Ovary (tissue), 9 donors: ENCODE measurements around the gene LRFN2. TPM values are rescaled to one million over a fixed set of nuclear protein-coding genes. Genes with fewer than 3 reads are reported as not detected.

ENCODE experiments used
- DNase-seq, 5 donors: peaks; one replicate each; pipeline ENCODE4 v3.0.0-alpha.2; 2019 to 2020
- H3K27ac ChIP-seq, 2 donors: fragments of 200-600 bp; one replicate each; pipeline versions ENCODE4 v1.5.1 to v1.8.0; 2019 to 2022
- H3K27me3 ChIP-seq: fragments of 200-600 bp; one replicate; pipeline ENCODE4 v1.8.0; 2022
- H3K36me3 ChIP-seq: fragments of 200-600 bp; sonication (generic); one replicate; pipeline ENCODE4 v1.5.1; 2019
- H3K4me1 ChIP-seq: one replicate; pipeline ENCODE4 v1.8.1; 2013; ENCODE audit warnings: mild to moderate bottlenecking, moderate library complexity; ENCODE audit not compliant: insufficient read depth
- H3K4me3 ChIP-seq: fragments of 200-600 bp; sonication (generic); one replicate; pipeline ENCODE4 v1.5.1; 2017
- H3K9me3 ChIP-seq, 2 donors: fragments of 200-600 bp in 1 of 2; sonication (generic) in 1 of 2; one replicate each; pipeline versions ENCODE4 v1.5.1 to v1.8.1; 2013 to 2019; ENCODE audit warnings: mild to moderate bottlenecking in 1 of 2, moderate library complexity in 1 of 2
- EP300 ChIP-seq: sonication (generic); formaldehyde crosslinking; IDR thresholded peaks from one replicate; pipeline ENCODE4 v1.6.1; 2017; ENCODE audit warnings: antibody characterized with exemption
- POLR2A ChIP-seq: fragments of 450-650 bp; IDR thresholded peaks from one replicate; pipeline ENCODE4 v1.6.1; 2017; ENCODE audit warnings: antibody characterized with exemption, mild to moderate bottlenecking, moderate library complexity
- WGBS, 3 donors: extraction: QIAGEN DNeasy Blood & Tissue Kit in 1 of 3; methylation state at CpG; one replicate each; pipeline versions ENCODE4 v1.1.5 to v1.1.7; 2013 to 2017; 5-methylcytosine and 5-hydroxymethylcytosine counted together
- intact Hi-C, 4 donors: fragments of 100-400 bp; cut with DNase I; formaldehyde crosslinking; loops; one replicate each; pipeline versions ENCODE4 v1.11.0 to v1.15.1; 2022 to 2023
- polyA plus RNA-seq, 2 donors: library from polyadenylated mRNA; stranded (reverse); fragments of 200-250 nt in 1 of 2; fragments of 350-450 nt in 1 of 2; fragmentation: Illumina TruSeq in 1 of 2; extraction: RNeasy Lipid Tissue Mini Kit (QIAGEN cat#74804) in 1 of 2; gene quantifications; one replicate each; pipeline ENCODE4 v1.2.3, GENCODE V29; 2013 to 2014
- total RNA-seq, 7 donors: library from RNA; depleted of rRNA in 2 of 7; stranded (reverse); fragments of >200 nt in 2 of 7; fragmentation: NEBNext Ultra II Directional in 3 of 7; extraction: Animal tissue kit (Norgen Biotek cat#: 25700) in 3 of 7; gene quantifications; one replicate each; pipeline versions ENCODE4 v1.1.0 to v1.2.4, GENCODE V29; 2016 to 2023
- TF ChIP-seq, protein P1 (sequence below), 3 donors: fragments of 450-650 bp in 2 of 3; fragments of 200-600 bp in 1 of 3; IDR thresholded peaks; one replicate each; pipeline versions ENCODE4 v1.5.1 to v1.8.0; 2016 to 2022; ENCODE audit warnings: antibody characterized with exemption in 3 of 3, mild to moderate bottlenecking in 1 of 3
- donor health status: DM: no; HTN: no; CAD: no; lungs with moderate emphysema.
- donor health status: DM: no; HTN: no; CAD: no.
- donor health status: Bipolar disorder and iron deficiency.
- donor health status: DM: yes; HTN: yes; CAD: no.
- donor health status: DM: no; HTN: no; CAD: no.
- donor health status: DM: yes; HTN: yes; CAD: no.

LRFN2 gene
- total and polyA plus RNA-seq, 9 donors: 0.10 to 2.2 (median 0.66) TPM

GRCh38 chr6:40349123-40349900, 237.9 kb downstream of the LRFN2 start:
- WGBS, 3 donors: 23 to 27% (median 24%) methylated on average over 11 of the region's 11 CpGs
- H3K4me3 ChIP-seq: no peak overlapping the region
- H3K4me1 ChIP-seq: no peaks in the 10 kb centered on the region
- intact Hi-C loops: no loop called here
- no peaks in the 10 kb centered on the region for H3K36me3 ChIP-seq
- no peaks in the 10 kb centered on the region for H3K9me3 ChIP-seq
- H3K27me3 ChIP-seq: no peaks in the 10 kb centered on the region
- H3K27ac ChIP-seq: no peak overlapping the region
- TF ChIP-seq EP300 (no peak), POLR2A (no peak)
- TF ChIP-seq, protein P1, sequence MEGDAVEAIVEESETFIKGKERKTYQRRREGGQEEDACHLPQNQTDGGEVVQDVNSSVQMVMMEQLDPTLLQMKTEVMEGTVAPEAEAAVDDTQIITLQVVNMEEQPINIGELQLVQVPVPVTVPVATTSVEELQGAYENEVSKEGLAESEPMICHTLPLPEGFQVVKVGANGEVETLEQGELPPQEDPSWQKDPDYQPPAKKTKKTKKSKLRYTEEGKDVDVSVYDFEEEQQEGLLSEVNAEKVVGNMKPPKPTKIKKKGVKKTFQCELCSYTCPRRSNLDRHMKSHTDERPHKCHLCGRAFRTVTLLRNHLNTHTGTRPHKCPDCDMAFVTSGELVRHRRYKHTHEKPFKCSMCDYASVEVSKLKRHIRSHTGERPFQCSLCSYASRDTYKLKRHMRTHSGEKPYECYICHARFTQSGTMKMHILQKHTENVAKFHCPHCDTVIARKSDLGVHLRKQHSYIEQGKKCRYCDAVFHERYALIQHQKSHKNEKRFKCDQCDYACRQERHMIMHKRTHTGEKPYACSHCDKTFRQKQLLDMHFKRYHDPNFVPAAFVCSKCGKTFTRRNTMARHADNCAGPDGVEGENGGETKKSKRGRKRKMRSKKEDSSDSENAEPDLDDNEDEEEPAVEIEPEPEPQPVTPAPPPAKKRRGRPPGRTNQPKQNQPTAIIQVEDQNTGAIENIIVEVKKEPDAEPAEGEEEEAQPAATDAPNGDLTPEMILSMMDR (IDR thresholded peaks at IDR 0.05): no peak
- DNase-seq: peak in 2 of 5 donors; percentile 44 to 46

DNA sequence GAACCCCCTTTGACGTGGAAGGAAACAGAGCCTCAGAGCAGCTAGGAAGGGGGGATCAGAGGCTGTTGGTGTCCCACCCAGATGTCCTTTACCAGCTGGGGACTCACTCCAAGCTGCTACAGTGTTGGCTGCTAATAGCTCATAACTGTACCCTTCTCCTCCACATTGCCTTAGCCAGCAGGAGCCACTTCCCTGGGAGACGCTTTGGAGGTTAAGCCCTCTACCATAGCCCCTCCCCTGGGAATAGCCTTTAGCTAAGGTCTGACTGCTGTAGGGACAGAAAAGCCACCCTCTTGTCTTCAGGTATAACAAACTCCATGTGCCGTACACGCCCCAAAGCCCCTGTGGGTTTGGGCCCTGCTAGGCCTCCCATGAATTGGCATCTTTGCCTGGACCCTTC, 238.6 kb downstream of the LRFN2 start:
- H3K4me3 ChIP-seq: no peak overlapping the region
- 86 to 91% (median 91%) methylated on average over 4 of the region's 4 CpGs for WGBS, 3 donors
- no peak for TF ChIP-seq POLR2A
- no peak for TF ChIP-seq EP300
- TF ChIP-seq, protein P1 (IDR thresholded peaks at IDR 0.05): no peak
- intact Hi-C loops: no loop called here
- no peaks in the 10 kb centered on the region for H3K4me1 ChIP-seq
- H3K27me3 ChIP-seq: no peaks in the 10 kb centered on the region
- H3K36me3 ChIP-seq: no peaks in the 10 kb centered on the region
- H3K9me3 ChIP-seq: no peaks in the 10 kb centered on the region
- H3K27ac ChIP-seq: no peak overlapping the region
- DNase-seq: no peak

GRCh38 chr6:40347571-40348011, 239.6 kb downstream of the LRFN2 start:
- H3K4me3 ChIP-seq: no peak overlapping the region
- intact Hi-C loops: no loop called here

GRCh38 chr6:40346246-40346645, 240.9 kb downstream of the LRFN2 start:
- no peaks in the 10 kb centered on the region for H3K9me3 ChIP-seq
- DNase-seq: no peak
- 89 to 91% (median 90%) methylated on average over 6 of the region's 6 CpGs for WGBS, 3 donors
- intact Hi-C loops: no loop called here
- no peak overlapping the region for H3K27ac ChIP-seq
- no peaks in the 10 kb centered on the region for H3K4me1 ChIP-seq
- no peaks in the 10 kb centered on the region for H3K27me3 ChIP-seq
- TF ChIP-seq, protein P1 (IDR thresholded peaks at IDR 0.05): no peak
- TF ChIP-seq EP300 (no peak), POLR2A (no peak)
- H3K36me3 ChIP-seq: no peaks in the 10 kb centered on the region
- no peak overlapping the region for H3K4me3 ChIP-seq

More at GRCh38 chr6:40347571-40348011, 239.6 kb downstream of the LRFN2 start:
- no peak for TF ChIP-seq POLR2A
- TF ChIP-seq EP300: no peak
- TF ChIP-seq, protein P1 (IDR thresholded peaks at IDR 0.05): no peak
- H3K36me3 ChIP-seq: no peaks in the 10 kb centered on the region
- H3K4me1 ChIP-seq: no peaks in the 10 kb centered on the region
- no peaks in the 10 kb centered on the region for H3K9me3 ChIP-seq
- no peak for DNase-seq
- WGBS, 3 donors: 32 to 46% (median 39%) methylated on average over 5 of the region's 5 CpGs
- H3K27me3 ChIP-seq: no peaks in the 10 kb centered on the region
- H3K27ac ChIP-seq: no peak overlapping the region
